H9 (cell line): ENCODE data around the gene KLF15. TPM values are rescaled to one million over a fixed set of nuclear protein-coding genes. Genes with fewer than 3 reads are reported as not detected.

ENCODE experiments used
- DNase-seq: peaks from one replicate; pipeline ENCODE4 v3.0.0-alpha.2; 2017
- H2AFZ ChIP-seq: one replicate; pipeline ENCODE4 v1.6.1; 2013; ENCODE audit warnings: mild to moderate bottlenecking, low read length, control low read depth, moderate library complexity
- H2AK5ac ChIP-seq: 2 replicates; pipeline ENCODE4 v1.6.1; 2013; ENCODE audit warnings: low read length, control low read depth, mixed read lengths; ENCODE audit not compliant: insufficient read length
- H2BK120ac ChIP-seq: one replicate; pipeline ENCODE4 v1.6.1; 2013; ENCODE audit warnings: low read depth, mild to moderate bottlenecking, low read length, control low read depth, inconsistent platforms; ENCODE audit not compliant: poor library complexity, severe bottlenecking
- H2BK12ac ChIP-seq: 2 replicates; pipeline ENCODE4 v1.6.1; 2013; ENCODE audit warnings: low read length, control low read depth, mixed read lengths, low read depth; ENCODE audit not compliant: insufficient read length
- H2BK15ac ChIP-seq: 2 replicates; pipeline ENCODE4 v1.6.1; 2013; ENCODE audit warnings: low read depth, low read length, control low read depth
- H2BK20ac ChIP-seq: one replicate; pipeline ENCODE4 v1.6.1; 2013; ENCODE audit warnings: low read depth, mild to moderate bottlenecking, low read length, control low read depth, inconsistent platforms; ENCODE audit not compliant: poor library complexity, severe bottlenecking
- H2BK5ac ChIP-seq: 2 replicates; pipeline ENCODE4 v1.6.1; 2013; ENCODE audit warnings: low read length, control low read depth, mixed read lengths; ENCODE audit not compliant: insufficient read length
- H3K14ac ChIP-seq: 2 replicates; pipeline ENCODE4 v1.6.1; 2013; ENCODE audit warnings: low read length, control low read depth; ENCODE audit not compliant: insufficient read depth
- H3K18ac ChIP-seq: 2 replicates; pipeline ENCODE4 v1.6.1; 2013; ENCODE audit warnings: low read depth, mild to moderate bottlenecking, mixed read lengths, low read length, control low read depth; ENCODE audit not compliant: insufficient read length
- H3K23ac ChIP-seq: 2 replicates; pipeline ENCODE4 v1.6.1; 2013; ENCODE audit warnings: low read length, control low read depth, mixed read lengths, low read depth; ENCODE audit not compliant: insufficient read length
- H3K23me2 ChIP-seq: 2 replicates; pipeline ENCODE4 v1.6.1; 2013; ENCODE audit warnings: low read depth, mild to moderate bottlenecking, mixed read lengths, low read length, control low read depth; ENCODE audit not compliant: insufficient read length, poor library complexity, severe bottlenecking
- H3K27ac ChIP-seq: 2 replicates; pipeline ENCODE4 v1.5.1; 2013; ENCODE audit warnings: low read length, control low read depth, mixed read lengths, low read depth; ENCODE audit not compliant: insufficient read length
- H3K27me3 ChIP-seq: 2 replicates; pipeline ENCODE4 v1.6.1; 2013; ENCODE audit warnings: low read length, control low read depth, inconsistent platforms; ENCODE audit not compliant: insufficient read depth
- H3K4ac ChIP-seq: 2 replicates; pipeline ENCODE4 v1.6.1; 2013; ENCODE audit warnings: low read depth, mild to moderate bottlenecking, control low read depth, inconsistent platforms, low read length, moderate library complexity
- H3K4me1 ChIP-seq: 2 replicates; pipeline ENCODE4 v1.6.1; 2013; ENCODE audit warnings: low read length, control low read depth, inconsistent platforms; ENCODE audit not compliant: insufficient read depth
- H3K4me2 ChIP-seq: 2 replicates; pipeline ENCODE4 v1.6.1; 2013; ENCODE audit warnings: low read length, control low read depth, mixed read lengths; ENCODE audit not compliant: insufficient read length, insufficient read depth
- H3K56ac ChIP-seq: 2 replicates; pipeline ENCODE4 v1.6.1; 2013; ENCODE audit warnings: low read depth, mild to moderate bottlenecking, mixed read lengths, low read length, control low read depth; ENCODE audit not compliant: insufficient read length
- H3K79me1 ChIP-seq: 2 replicates; pipeline ENCODE4 v1.6.1; 2013; ENCODE audit warnings: low read depth, mild to moderate bottlenecking, moderate library complexity, low read length, control low read depth, inconsistent platforms; ENCODE audit not compliant: insufficient read depth, poor library complexity, severe bottlenecking
- H3K79me2 ChIP-seq: 2 replicates; pipeline ENCODE4 v1.6.1; 2013; ENCODE audit warnings: low read length, control low read depth, inconsistent platforms; ENCODE audit not compliant: insufficient read depth
- H3K9ac ChIP-seq: 2 replicates; pipeline ENCODE4 v1.6.1; 2013; ENCODE audit warnings: low read length, control low read depth, mixed read lengths; ENCODE audit not compliant: insufficient read length; ENCODE audit errors: extremely low read depth
- H3K9me3 ChIP-seq: one replicate; pipeline ENCODE4 v1.6.1; 2013; ENCODE audit warnings: low read depth, low read length, inconsistent platforms; ENCODE audit not compliant: control insufficient read depth
- H3T11ph ChIP-seq: one replicate; pipeline ENCODE4 v1.6.1; 2013; ENCODE audit warnings: mild to moderate bottlenecking, low read length, control low read depth, inconsistent platforms
- H4K20me1 ChIP-seq: one replicate; pipeline ENCODE4 v1.6.1; 2013; ENCODE audit not compliant: control insufficient read depth, insufficient read length, insufficient read depth
- H4K5ac ChIP-seq: 2 replicates; pipeline ENCODE4 v1.6.1; 2013; ENCODE audit warnings: low read depth, mild to moderate bottlenecking, mixed read lengths, low read length, control low read depth; ENCODE audit not compliant: insufficient read length
- H4K8ac ChIP-seq: replicated peaks from 2 replicates; pipeline ENCODE4 v1.6.1; 2013; ENCODE audit warnings: low read length, control low read depth, mixed read lengths, low read depth; ENCODE audit not compliant: insufficient read length
- H4K91ac ChIP-seq: 2 replicates; pipeline ENCODE4 v1.6.1; 2013; ENCODE audit warnings: low read depth, mild to moderate bottlenecking, moderate library complexity, mixed read lengths, low read length, control low read depth; ENCODE audit not compliant: insufficient read length
- H3K27ac Mint-ChIP-seq, 3 experiments: 2 replicates in 2 of 3; 3 replicates in 1 of 3; pipeline ENCODE4 v1.8.0; 2020 to 2021; ENCODE audit warnings: mixed read lengths in 3 of 3, mild to moderate bottlenecking in 1 of 3, moderate library complexity in 1 of 3
- H3K27me3 Mint-ChIP-seq: 2 replicates; pipeline ENCODE4 v1.8.0; 2021; ENCODE audit warnings: low read depth, mild to moderate bottlenecking, moderate library complexity, mixed read lengths
- H3K36me3 Mint-ChIP-seq, 3 experiments: 2 replicates in 2 of 3; 3 replicates in 1 of 3; pipeline ENCODE4 v1.8.0; 2020 to 2021; ENCODE audit warnings: low read depth in 3 of 3, mixed read lengths in 3 of 3; ENCODE audit not compliant: insufficient read depth in 1 of 3
- H3K4me1 Mint-ChIP-seq, 2 experiments: 2 replicates each; pipeline ENCODE4 v1.8.0; 2020; ENCODE audit warnings: mixed read lengths in 2 of 2
- H3K4me3 Mint-ChIP-seq, 2 experiments: 2 replicates in 1 of 2; 3 replicates in 1 of 2; pipeline ENCODE4 v1.8.0; 2020 to 2021; ENCODE audit warnings: mild to moderate bottlenecking in 2 of 2, mixed read lengths in 2 of 2, moderate library complexity in 1 of 2
- H3K9me3 Mint-ChIP-seq, 2 experiments: 2 replicates in 1 of 2; 3 replicates in 1 of 2; pipeline ENCODE4 v1.8.0; 2020; ENCODE audit warnings: mild to moderate bottlenecking in 2 of 2, mixed read lengths in 2 of 2, moderate library complexity in 1 of 2
- CTCF ChIP-seq: fragments of 200-600 bp; sonication (generic); conservative IDR thresholded peaks from 3 replicates; pipeline ENCODE4 v1.8.0; 2021; ENCODE audit warnings: antibody characterized with exemption, mild to moderate bottlenecking
- WGBS: extraction: QIAGEN DNeasy Blood & Tissue Kit; methylation state at CpG from one replicate; pipeline ENCODE4 v1.1.7; 2013; ENCODE audit warnings: missing lambda C conversion rate, low lambda C conversion rate, mixed read lengths; ENCODE audit not compliant: insufficient read length; ENCODE audit errors: extremely low coverage; 5-methylcytosine and 5-hydroxymethylcytosine counted together
- total RNA-seq: library from RNA; stranded (reverse); gene quantifications from 2 replicates; pipeline ENCODE4 v1.2.1, GENCODE V29; 2021

KLF15 gene
- total RNA-seq, 1 experiment from 2014 or later = 10.8 TPM

- Mint-ChIP-seq H3K9me3 (no peaks in the 10 kb centered on the region), H3K27me3 (peaks cover 30% of the 10 kb centered on the region), H3K4me1 (peaks cover 24 to 29% of the 10 kb centered on the region in 2 experiments), H3K27ac (no peak overlapping the region), H3K4me3 (no peak overlapping the region), H3K36me3 (peaks cover 0 to 5% (median 0%) of the 10 kb centered on the region in 3 experiments; a peak in 1 of 7 replicates)
- Histone ChIP-seq H3T11ph (no peak overlapping the region), H2BK5ac (no peak overlapping the region), H3K18ac (no peak overlapping the region), H4K20me1 (no peaks in the 10 kb centered on the region), H2AK5ac (no peak overlapping the region), H3K23me2 (no peaks in the 10 kb centered on the region), H3K23ac (no peak overlapping the region), H3K4ac (no peak overlapping the region), H3K9me3 (no peaks in the 10 kb centered on the region), H3K9ac (no peak overlapping the region), H4K5ac (no peak overlapping the region), H2BK20ac (no peak overlapping the region), H3K4me1 (no peaks in the 10 kb centered on the region; the same call in 1 of the 2 replicates), H3K27me3 (peaks cover 11% of the 10 kb centered on the region; the same call in 1 of the 2 replicates), H2BK12ac (no peak overlapping the region), H4K8ac (no peak overlapping the region), H3K27ac (no peak overlapping the region), H3K4me2 (no peak overlapping the region), H3K14ac (no peak overlapping the region), H2BK120ac (no peak overlapping the region), H3K56ac (no peak overlapping the region), H2AFZ (no peak overlapping the region), H3K79me2 (no peaks in the 10 kb centered on the region), H3K79me1 (no peaks in the 10 kb centered on the region), H2BK15ac (no peak overlapping the region), H4K91ac (no peak overlapping the region)
- no CpG with 5 or more reads among the region's 1 CpG for WGBS
- DNase-seq = no peak
- TF ChIP-seq CTCF = no peak
Observed at GRCh38 chr3:126399351-126399735, 42.1 kb upstream of the KLF15 start.
